ENCODE results near the gene MRPL55. TPM values are rescaled to one million over a fixed set of nuclear protein-coding genes. Genes with fewer than 3 reads are reported as not detected.

Gene MRPL55
- total RNA-seq, 1 experiment from 2014 or later, result 63.7 TPM

DNA sequence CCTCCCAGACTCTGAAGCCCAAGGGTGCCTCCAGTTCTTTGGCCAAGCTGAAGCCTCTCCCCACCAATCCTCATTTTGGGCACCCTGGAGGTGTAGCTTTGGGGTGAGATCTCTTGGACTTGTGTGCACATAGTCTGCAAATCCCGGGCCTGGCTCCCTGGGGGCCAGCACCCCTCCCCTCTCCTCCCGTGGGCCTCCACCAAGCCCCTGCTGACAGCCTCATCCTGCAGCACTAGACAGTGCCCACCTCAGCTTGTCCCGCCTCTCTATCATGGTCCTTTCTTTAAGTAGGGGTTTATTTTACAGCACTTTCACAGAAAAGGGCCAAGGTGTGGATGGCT lies 43.8 kb upstream of the MRPL55 start:
- BruUV-seq (replicated peaks), result no TSS peak
- Histone ChIP-seq H3K27me3 (replicated peaks; ENCODE audit: control insufficient read depth, insufficient read depth, low read length) (no peaks in the 10 kb centered on the region), H3K9me3 (no peaks in the 10 kb centered on the region), H3K4me1 (peaks cover 6% of the 10 kb centered on the region; the same call in 1 of the 2 replicates), H3K4me3 (ENCODE audit: low read depth, low read length) (no peak overlapping the region), H3K36me3 (ENCODE audit: control insufficient read depth, insufficient read depth, low read length) (no peaks in the 10 kb centered on the region)
- TF ChIP-seq, protein P1, sequence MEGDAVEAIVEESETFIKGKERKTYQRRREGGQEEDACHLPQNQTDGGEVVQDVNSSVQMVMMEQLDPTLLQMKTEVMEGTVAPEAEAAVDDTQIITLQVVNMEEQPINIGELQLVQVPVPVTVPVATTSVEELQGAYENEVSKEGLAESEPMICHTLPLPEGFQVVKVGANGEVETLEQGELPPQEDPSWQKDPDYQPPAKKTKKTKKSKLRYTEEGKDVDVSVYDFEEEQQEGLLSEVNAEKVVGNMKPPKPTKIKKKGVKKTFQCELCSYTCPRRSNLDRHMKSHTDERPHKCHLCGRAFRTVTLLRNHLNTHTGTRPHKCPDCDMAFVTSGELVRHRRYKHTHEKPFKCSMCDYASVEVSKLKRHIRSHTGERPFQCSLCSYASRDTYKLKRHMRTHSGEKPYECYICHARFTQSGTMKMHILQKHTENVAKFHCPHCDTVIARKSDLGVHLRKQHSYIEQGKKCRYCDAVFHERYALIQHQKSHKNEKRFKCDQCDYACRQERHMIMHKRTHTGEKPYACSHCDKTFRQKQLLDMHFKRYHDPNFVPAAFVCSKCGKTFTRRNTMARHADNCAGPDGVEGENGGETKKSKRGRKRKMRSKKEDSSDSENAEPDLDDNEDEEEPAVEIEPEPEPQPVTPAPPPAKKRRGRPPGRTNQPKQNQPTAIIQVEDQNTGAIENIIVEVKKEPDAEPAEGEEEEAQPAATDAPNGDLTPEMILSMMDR (IDR thresholded peaks at IDR 0.05; ENCODE audit: insufficient read depth in 1 of 2, low read depth in 1 of 2, low read length in 1 of 2, severe bottlenecking in 1 of 2, unreplicated experiment in 1 of 2), result no peak
- Mint-ChIP-seq H3K4me1 (ENCODE audit: low read depth, unreplicated experiment) (no peaks in the 10 kb centered on the region), H3K27me3 (ENCODE audit: insufficient read depth, unreplicated experiment) (no peaks in the 10 kb centered on the region), H3K27ac (ENCODE audit: unreplicated experiment) (no peak overlapping the region), H3K4me3 (ENCODE audit: unreplicated experiment) (no peak overlapping the region), H3K9me3 (ENCODE audit: unreplicated experiment) (no peaks in the 10 kb centered on the region), H3K36me3 (ENCODE audit: insufficient read depth, unreplicated experiment) (peaks cover 7% of the 10 kb centered on the region)
- intact Hi-C loops (cut with micrococcal nuclease; ENCODE audit: unreplicated experiment), result no loop called here
- CTCF ChIA-PET, result interaction anchor here (0.6 to 0.7 kb wide), 2 partner anchors 100 to 154 kb away, joined by 4 to 6 read pairs; no protein-coding TSS in a partner anchor
- DNase-seq, result no peak
- POLR2A ChIA-PET, result no interaction called here

GRCh38 chr1:228152097-228152917 lies 43.2 kb upstream of the MRPL55 start:
- H3K4me3 ChIP-seq (ENCODE audit: low read depth, low read length), result no peak overlapping the region
- CTCF ChIA-PET, result interaction anchor here (0.6 to 0.7 kb wide), 2 partner anchors 100 to 153 kb away, joined by 4 to 6 read pairs; no protein-coding TSS in a partner anchor

DNA sequence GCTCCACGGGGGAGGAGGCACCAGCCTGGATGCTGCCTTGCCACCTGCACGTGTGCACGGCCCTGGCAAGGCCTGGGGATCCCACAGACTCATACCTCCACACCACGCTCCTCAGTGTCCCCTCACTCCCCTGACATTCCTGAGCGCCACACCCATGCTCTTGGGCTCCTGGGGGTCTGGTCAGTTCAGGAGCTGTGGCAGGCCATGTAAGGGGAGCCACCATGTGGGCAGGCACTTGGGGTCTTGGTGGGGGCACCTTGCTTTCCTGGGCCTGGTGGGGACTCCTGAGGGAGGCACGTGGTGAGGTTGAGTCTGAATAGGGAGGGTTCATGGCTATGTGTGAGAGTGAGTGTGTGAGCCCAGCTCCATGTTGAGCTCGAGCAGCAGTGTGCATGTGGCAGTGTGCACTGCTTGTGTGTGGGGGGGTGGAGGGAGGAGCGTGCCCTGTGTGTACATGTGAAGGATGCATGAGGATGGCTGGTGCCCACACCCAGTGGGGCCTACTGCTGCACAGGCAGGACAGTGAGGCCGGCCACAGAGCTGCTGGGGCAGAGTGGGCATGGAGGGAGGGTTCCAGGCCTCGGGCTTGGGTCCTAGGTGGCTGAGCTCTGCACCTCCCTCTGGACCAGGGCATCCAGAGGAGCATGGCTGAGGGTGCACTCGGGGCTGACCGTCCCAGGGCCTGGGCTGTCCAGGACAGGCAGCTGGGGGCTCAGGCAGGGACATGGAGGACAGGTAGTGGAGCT lies 42.3 kb upstream of the MRPL55 start:
- no peak overlapping the region for H3K4me3 ChIP-seq (ENCODE audit: low read depth, low read length)
- no peaks in the 10 kb centered on the region for H3K9me3 ChIP-seq
- ChIA-PET CTCF (no interaction called here), POLR2A (interaction anchor here (0.7 kb wide), 1 partner anchor 11 kb away, joined by 3 read pairs; no protein-coding TSS in a partner anchor)
- H3K4me1 Mint-ChIP-seq (ENCODE audit: low read depth, unreplicated experiment), result no peaks in the 10 kb centered on the region
- no peaks in the 10 kb centered on the region for H3K27me3 ChIP-seq (replicated peaks; ENCODE audit: control insufficient read depth, insufficient read depth, low read length)
- H3K9me3 Mint-ChIP-seq (ENCODE audit: unreplicated experiment), result no peaks in the 10 kb centered on the region
- peaks cover 6% of the 10 kb centered on the region; the same call in 1 of the 2 replicates for H3K4me1 ChIP-seq
- DNase-seq, result peak in 1 of 2 experiments; percentile 33
- H3K4me3 Mint-ChIP-seq (ENCODE audit: unreplicated experiment), result no peak overlapping the region
- H3K27me3 Mint-ChIP-seq (ENCODE audit: insufficient read depth, unreplicated experiment), result no peaks in the 10 kb centered on the region
- TF ChIP-seq, protein P1 (IDR thresholded peaks at IDR 0.05; ENCODE audit: insufficient read depth in 1 of 2, low read depth in 1 of 2, low read length in 1 of 2, severe bottlenecking in 1 of 2, unreplicated experiment in 1 of 2), result no peak
- H3K36me3 ChIP-seq (ENCODE audit: control insufficient read depth, insufficient read depth, low read length), result peaks cover 2% of the 10 kb centered on the region; the same call in 1 of the 2 replicates
- intact Hi-C loops (cut with micrococcal nuclease; ENCODE audit: unreplicated experiment), result no loop called here
- no TSS peak for BruUV-seq (replicated peaks)
- H3K27ac Mint-ChIP-seq (ENCODE audit: unreplicated experiment), result no peak overlapping the region
- H3K36me3 Mint-ChIP-seq (ENCODE audit: insufficient read depth, unreplicated experiment), result peaks cover 7% of the 10 kb centered on the region

More at GRCh38 chr1:228152097-228152917, 43.2 kb upstream of the MRPL55 start:
- TF ChIP-seq, protein P1 (IDR thresholded peaks at IDR 0.05; ENCODE audit: insufficient read depth in 1 of 2, low read depth in 1 of 2, low read length in 1 of 2, severe bottlenecking in 1 of 2, unreplicated experiment in 1 of 2), result no peak
- H3K27me3 ChIP-seq (replicated peaks; ENCODE audit: control insufficient read depth, insufficient read depth, low read length), result no peaks in the 10 kb centered on the region
- Mint-ChIP-seq H3K27me3 (ENCODE audit: insufficient read depth, unreplicated experiment) (no peaks in the 10 kb centered on the region), H3K4me3 (ENCODE audit: unreplicated experiment) (no peak overlapping the region), H3K27ac (ENCODE audit: unreplicated experiment) (no peak overlapping the region), H3K4me1 (ENCODE audit: low read depth, unreplicated experiment) (no peaks in the 10 kb centered on the region), H3K9me3 (ENCODE audit: unreplicated experiment) (no peaks in the 10 kb centered on the region), H3K36me3 (ENCODE audit: insufficient read depth, unreplicated experiment) (peaks cover 7% of the 10 kb centered on the region)
- BruUV-seq (replicated peaks), result no TSS peak
- POLR2A ChIA-PET, result no interaction called here
- no peak for DNase-seq
- peaks cover 6% of the 10 kb centered on the region; the same call in 1 of the 2 replicates for H3K4me1 ChIP-seq
- H3K9me3 ChIP-seq, result no peaks in the 10 kb centered on the region
- no peaks in the 10 kb centered on the region for H3K36me3 ChIP-seq (ENCODE audit: control insufficient read depth, insufficient read depth, low read length)
- intact Hi-C loops (cut with micrococcal nuclease; ENCODE audit: unreplicated experiment), result no loop called here

All from Caco-2 (cell line).